ENCODE results near the gene WDR87. TPM values are rescaled to one million over a fixed set of nuclear protein-coding genes. Genes with fewer than 3 reads are reported as not detected.

WDR87 gene
- polyA plus RNA-seq, 2 donors: not detected

- peaks cover 0 to 5% of the 10 kb centered on the region in 2 donors for H3K4me1 ChIP-seq (ENCODE audit: control insufficient read depth in 2 of 2, insufficient read depth in 2 of 2, low read length in 1 of 2)
- H3K9me3 ChIP-seq (ENCODE audit: control insufficient read depth in 2 of 2, insufficient read depth in 1 of 2, low read depth in 1 of 2, low read length in 1 of 2): no peaks in the 10 kb centered on the region
- no peak overlapping the region for H3K27ac ChIP-seq (ENCODE audit: low read depth in 2 of 2, low read length in 1 of 2)
- 95 to 97% methylated on average over 6 of the region's 6 CpGs for WGBS, 2 donors
- no peaks in the 10 kb centered on the region for H3K27me3 ChIP-seq (ENCODE audit: control insufficient read depth in 1 of 2, insufficient read depth in 2 of 2, low read length in 2 of 2)
- no peaks in the 10 kb centered on the region for H3K36me3 ChIP-seq (ENCODE audit: control insufficient read depth in 2 of 2, insufficient read depth in 2 of 2, low read length in 1 of 2)
- no peak overlapping the region for H3K4me3 ChIP-seq (ENCODE audit: low read depth in 1 of 2, low read length in 2 of 2)
Measured at GRCh38 chr19:37946132-37946531, 39.7 kb upstream of the WDR87 start.

DNA sequence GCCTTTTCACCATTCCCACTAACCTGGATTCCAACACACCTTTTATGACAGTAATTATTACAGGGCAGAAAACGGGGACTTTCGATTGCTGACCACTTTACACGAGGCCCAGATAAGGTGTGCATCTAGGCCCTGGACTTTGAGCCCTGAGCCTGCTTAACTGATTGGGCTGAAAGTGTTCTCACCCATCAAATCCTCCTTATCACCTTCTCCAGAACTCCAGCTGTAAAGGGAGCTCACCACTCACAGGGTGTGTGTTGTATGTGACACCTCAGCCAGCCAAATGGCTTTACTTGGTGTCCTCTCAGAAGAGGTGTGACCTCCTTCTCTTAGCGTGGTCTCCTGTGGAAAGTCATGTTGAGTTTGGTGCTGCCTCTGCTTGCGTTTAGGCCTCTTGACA is 37.1 kb upstream of the WDR87 start:
- WGBS, 2 donors: 68 to 92% methylated on average over 5 of the region's 5 CpGs
- Histone ChIP-seq H3K9me3 (ENCODE audit: control insufficient read depth in 2 of 2, insufficient read depth in 1 of 2, low read depth in 1 of 2, low read length in 1 of 2) (no peaks in the 10 kb centered on the region), H3K36me3 (ENCODE audit: control insufficient read depth in 2 of 2, insufficient read depth in 2 of 2, low read length in 1 of 2) (no peaks in the 10 kb centered on the region), H3K4me1 (ENCODE audit: control insufficient read depth in 2 of 2, insufficient read depth in 2 of 2, low read length in 1 of 2) (peaks cover 0 to 7% of the 10 kb centered on the region in 2 donors), H3K27me3 (ENCODE audit: control insufficient read depth in 1 of 2, insufficient read depth in 2 of 2, low read length in 2 of 2) (no peaks in the 10 kb centered on the region), H3K4me3 (ENCODE audit: low read depth in 1 of 2, low read length in 2 of 2) (no peak overlapping the region), H3K27ac (ENCODE audit: low read depth in 2 of 2, low read length in 1 of 2) (no peak overlapping the region)

DNA sequence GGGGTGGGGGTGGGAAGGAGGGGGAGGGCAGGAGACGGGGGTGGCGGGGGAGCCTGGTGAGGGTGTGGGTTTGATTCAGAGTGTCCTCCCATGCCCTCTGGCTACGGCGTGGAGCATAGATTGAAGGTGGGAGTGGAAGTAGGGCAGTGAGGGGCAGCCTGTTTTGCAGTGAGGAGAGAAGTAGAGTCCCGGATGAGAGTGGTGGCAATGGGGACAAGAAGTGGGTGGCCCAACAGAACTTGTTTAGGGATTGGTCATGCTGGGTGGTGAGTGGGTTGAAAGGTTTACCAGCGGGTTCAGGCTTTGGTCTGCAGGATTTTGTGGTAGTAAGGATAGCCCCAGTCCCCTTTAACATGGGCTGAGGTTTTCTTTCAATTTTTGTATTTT is 36.1 kb upstream of the WDR87 start:
- no peaks in the 10 kb centered on the region for H3K27me3 ChIP-seq (ENCODE audit: control insufficient read depth in 1 of 2, insufficient read depth in 2 of 2, low read length in 2 of 2)
- H3K36me3 ChIP-seq (ENCODE audit: control insufficient read depth in 2 of 2, insufficient read depth in 2 of 2, low read length in 1 of 2): no peaks in the 10 kb centered on the region
- no peak overlapping the region for H3K27ac ChIP-seq (ENCODE audit: low read depth in 2 of 2, low read length in 1 of 2)
- H3K9me3 ChIP-seq (ENCODE audit: control insufficient read depth in 2 of 2, insufficient read depth in 1 of 2, low read depth in 1 of 2, low read length in 1 of 2): no peaks in the 10 kb centered on the region
- H3K4me1 ChIP-seq (ENCODE audit: control insufficient read depth in 2 of 2, insufficient read depth in 2 of 2, low read length in 1 of 2): peaks cover 0 to 7% of the 10 kb centered on the region in 2 donors
- 84 to 93% methylated on average over 6 of the region's 6 CpGs for WGBS, 2 donors
- H3K4me3 ChIP-seq (ENCODE audit: low read depth in 1 of 2, low read length in 2 of 2): no peak overlapping the region

GRCh38 chr19:37941782-37942515 is 35.6 kb upstream of the WDR87 start:
- no peaks in the 10 kb centered on the region for H3K27me3 ChIP-seq (ENCODE audit: control insufficient read depth in 1 of 2, insufficient read depth in 2 of 2, low read length in 2 of 2)
- peaks cover 0 to 7% of the 10 kb centered on the region in 2 donors for H3K4me1 ChIP-seq (ENCODE audit: control insufficient read depth in 2 of 2, insufficient read depth in 2 of 2, low read length in 1 of 2)
- H3K4me3 ChIP-seq (ENCODE audit: low read depth in 1 of 2, low read length in 2 of 2): no peak overlapping the region
- 71 to 76% methylated on average over 12 of the region's 12 CpGs for WGBS, 2 donors
- no peak overlapping the region for H3K27ac ChIP-seq (ENCODE audit: low read depth in 2 of 2, low read length in 1 of 2)
- no peaks in the 10 kb centered on the region for H3K9me3 ChIP-seq (ENCODE audit: control insufficient read depth in 2 of 2, insufficient read depth in 1 of 2, low read depth in 1 of 2, low read length in 1 of 2)
- H3K36me3 ChIP-seq (ENCODE audit: control insufficient read depth in 2 of 2, insufficient read depth in 2 of 2, low read length in 1 of 2): no peaks in the 10 kb centered on the region

GRCh38 chr19:37938353-37938752 is 32.0 kb upstream of the WDR87 start:
- Histone ChIP-seq H3K4me1 (ENCODE audit: control insufficient read depth in 2 of 2, insufficient read depth in 2 of 2, low read length in 1 of 2) (peaks cover 0 to 10% of the 10 kb centered on the region in 2 donors), H3K27me3 (ENCODE audit: control insufficient read depth in 1 of 2, insufficient read depth in 2 of 2, low read length in 2 of 2) (no peaks in the 10 kb centered on the region), H3K9me3 (ENCODE audit: control insufficient read depth in 2 of 2, insufficient read depth in 1 of 2, low read depth in 1 of 2, low read length in 1 of 2) (peaks cover 0 to 2% of the 10 kb centered on the region in 2 donors), H3K27ac (ENCODE audit: low read depth in 2 of 2, low read length in 1 of 2) (no peak overlapping the region), H3K36me3 (ENCODE audit: control insufficient read depth in 2 of 2, insufficient read depth in 2 of 2, low read length in 1 of 2) (no peaks in the 10 kb centered on the region), H3K4me3 (ENCODE audit: low read depth in 1 of 2, low read length in 2 of 2) (no peak overlapping the region)
- WGBS, 2 donors: 83 to 90% methylated on average over 1 of the region's 1 CpG

- Histone ChIP-seq H3K27ac (ENCODE audit: low read depth in 2 of 2, low read length in 1 of 2) (no peak overlapping the region), H3K4me1 (ENCODE audit: control insufficient read depth in 2 of 2, insufficient read depth in 2 of 2, low read length in 1 of 2) (peaks cover 0 to 11% of the 10 kb centered on the region in 2 donors), H3K27me3 (ENCODE audit: control insufficient read depth in 1 of 2, insufficient read depth in 2 of 2, low read length in 2 of 2) (no peaks in the 10 kb centered on the region), H3K9me3 (ENCODE audit: control insufficient read depth in 2 of 2, insufficient read depth in 1 of 2, low read depth in 1 of 2, low read length in 1 of 2) (peaks cover 0 to 2% of the 10 kb centered on the region in 2 donors), H3K36me3 (ENCODE audit: control insufficient read depth in 2 of 2, insufficient read depth in 2 of 2, low read length in 1 of 2) (no peaks in the 10 kb centered on the region), H3K4me3 (ENCODE audit: low read depth in 1 of 2, low read length in 2 of 2) (no peak overlapping the region)
- 95 to 98% methylated on average over 2 of the region's 2 CpGs for WGBS, 2 donors
Measured at GRCh38 chr19:37936886-37937285, 30.5 kb upstream of the WDR87 start.

GRCh38 chr19:37936166-37936565 is 29.8 kb upstream of the WDR87 start:
- H3K4me1 ChIP-seq (ENCODE audit: control insufficient read depth in 2 of 2, insufficient read depth in 2 of 2, low read length in 1 of 2): peaks cover 0 to 6% of the 10 kb centered on the region in 2 donors
- H3K4me3 ChIP-seq (ENCODE audit: low read depth in 1 of 2, low read length in 2 of 2): no peak overlapping the region
- H3K9me3 ChIP-seq (ENCODE audit: control insufficient read depth in 2 of 2, insufficient read depth in 1 of 2, low read depth in 1 of 2, low read length in 1 of 2): peaks cover 0 to 2% of the 10 kb centered on the region in 2 donors
- H3K36me3 ChIP-seq (ENCODE audit: control insufficient read depth in 2 of 2, insufficient read depth in 2 of 2, low read length in 1 of 2): no peaks in the 10 kb centered on the region
- H3K27me3 ChIP-seq (ENCODE audit: control insufficient read depth in 1 of 2, insufficient read depth in 2 of 2, low read length in 2 of 2): no peaks in the 10 kb centered on the region
- WGBS, 2 donors: 74 to 98% methylated on average over 2 of the region's 2 CpGs
- H3K27ac ChIP-seq (ENCODE audit: low read depth in 2 of 2, low read length in 1 of 2): no peak overlapping the region

DNA sequence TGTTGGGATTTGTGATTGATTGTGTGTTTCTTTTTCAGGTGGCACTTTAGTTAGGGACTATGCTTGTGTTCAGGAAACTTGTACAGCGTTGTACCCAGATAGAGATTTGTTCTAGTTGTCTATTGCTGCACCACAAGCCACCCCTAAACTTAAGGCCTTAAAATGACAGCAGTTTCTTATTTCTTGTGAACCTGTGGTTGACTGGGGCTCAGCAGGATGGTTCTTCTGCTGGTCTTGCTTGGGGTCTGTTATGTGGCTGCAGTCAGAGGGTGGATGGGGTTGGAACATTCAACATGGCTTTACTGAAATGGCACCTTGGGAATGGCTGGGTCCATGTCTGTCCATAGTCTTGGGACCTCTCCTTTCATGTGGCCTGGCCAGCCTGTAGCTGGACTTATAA is 28.9 kb upstream of the WDR87 start:
- H3K27ac ChIP-seq (ENCODE audit: low read depth in 2 of 2, low read length in 1 of 2): no peak overlapping the region
- 83 to 98% methylated on average over 1 of the region's 1 CpG for WGBS, 2 donors

GRCh38 chr19:37933937-37934358 is 27.6 kb upstream of the WDR87 start:
- peaks cover 0 to 2% of the 10 kb centered on the region in 2 donors for H3K9me3 ChIP-seq (ENCODE audit: control insufficient read depth in 2 of 2, insufficient read depth in 1 of 2, low read depth in 1 of 2, low read length in 1 of 2)
- H3K27ac ChIP-seq (ENCODE audit: low read depth in 2 of 2, low read length in 1 of 2): peak overlapping the region in 1 of 2 donors; percentile 53
- 40 to 50% methylated on average over 9 of the region's 9 CpGs for WGBS, 2 donors
- H3K27me3 ChIP-seq (ENCODE audit: control insufficient read depth in 1 of 2, insufficient read depth in 2 of 2, low read length in 2 of 2): no peaks in the 10 kb centered on the region
- no peaks in the 10 kb centered on the region for H3K36me3 ChIP-seq (ENCODE audit: control insufficient read depth in 2 of 2, insufficient read depth in 2 of 2, low read length in 1 of 2)
- H3K4me1 ChIP-seq (ENCODE audit: control insufficient read depth in 2 of 2, insufficient read depth in 2 of 2, low read length in 1 of 2): peaks cover 0 to 3% of the 10 kb centered on the region in 2 donors
- H3K4me3 ChIP-seq (ENCODE audit: low read depth in 1 of 2, low read length in 2 of 2): no peak overlapping the region

More for the DNA sequence above, 28.9 kb upstream of the WDR87 start:
- peaks cover 0 to 3% of the 10 kb centered on the region in 2 donors for H3K4me1 ChIP-seq (ENCODE audit: control insufficient read depth in 2 of 2, insufficient read depth in 2 of 2, low read length in 1 of 2)
- no peak overlapping the region for H3K4me3 ChIP-seq (ENCODE audit: low read depth in 1 of 2, low read length in 2 of 2)
- no peaks in the 10 kb centered on the region for H3K27me3 ChIP-seq (ENCODE audit: control insufficient read depth in 1 of 2, insufficient read depth in 2 of 2, low read length in 2 of 2)
- no peaks in the 10 kb centered on the region for H3K36me3 ChIP-seq (ENCODE audit: control insufficient read depth in 2 of 2, insufficient read depth in 2 of 2, low read length in 1 of 2)
- peaks cover 0 to 2% of the 10 kb centered on the region in 2 donors for H3K9me3 ChIP-seq (ENCODE audit: control insufficient read depth in 2 of 2, insufficient read depth in 1 of 2, low read depth in 1 of 2, low read length in 1 of 2)

All from esophagus (tissue), 2 donors.